ENCODE results near the gene KRTAP12-4. TPM values are rescaled to one million over a fixed set of nuclear protein-coding genes. Genes with fewer than 3 reads are reported as not detected.
A peak's percentile ranks its signal among the peaks of the same experiment; 100 is the strongest.

Gene KRTAP12-4
- total RNA-seq, 4 donors from 2014 or later = not detected

- no peak for TF ChIP-seq EP300 (IDR thresholded peaks at IDR 0.05)
- TF ChIP-seq POLR2AphosphoS5 (IDR thresholded peaks at IDR 0.05) = no peak
- TF ChIP-seq POLR2A (IDR thresholded peaks at IDR 0.05) = no peak
- no peak for TF ChIP-seq CTCF (IDR thresholded peaks at IDR 0.05)
- Histone ChIP-seq H3K4me1 (no peaks in the 10 kb centered on the region), H3K27ac (no peak overlapping the region), H3K4me3 (no peak overlapping the region), H3K36me3 (no peaks in the 10 kb centered on the region), H3K27me3 (peaks cover 91% of the 10 kb centered on the region), H3K9me3 (no peaks in the 10 kb centered on the region)
- 40% methylated on average over 12 of the region's 12 CpGs for WGBS
- DNase-seq (ENCODE audit: low spot score in 2 of 2) = peak in 1 of 2 donors; percentile 69
Observed at GRCh38 chr21:44701541-44701940, 47.1 kb upstream of the KRTAP12-4 start.

GRCh38 chr21:44701023-44701400 is 46.6 kb upstream of the KRTAP12-4 start:
- TF ChIP-seq POLR2AphosphoS5 (IDR thresholded peaks at IDR 0.05) (no peak), POLR2A (IDR thresholded peaks at IDR 0.05) (no peak), EP300 (IDR thresholded peaks at IDR 0.05) (no peak), CTCF (IDR thresholded peaks at IDR 0.05) (no peak)
- Histone ChIP-seq H3K4me3 (no peak overlapping the region), H3K27ac (no peak overlapping the region), H3K36me3 (no peaks in the 10 kb centered on the region), H3K9me3 (no peaks in the 10 kb centered on the region), H3K4me1 (no peaks in the 10 kb centered on the region), H3K27me3 (peaks cover 90% of the 10 kb centered on the region)
- WGBS = 85% methylated on average over 14 of the region's 14 CpGs
- DNase-seq (ENCODE audit: low spot score in 2 of 2) = no peak

- Histone ChIP-seq H3K27me3 (peaks cover 91% of the 10 kb centered on the region), H3K27ac (no peak overlapping the region), H3K4me1 (no peaks in the 10 kb centered on the region), H3K36me3 (no peaks in the 10 kb centered on the region), H3K9me3 (no peaks in the 10 kb centered on the region), H3K4me3 (no peak overlapping the region)
- TF ChIP-seq POLR2A (IDR thresholded peaks at IDR 0.05) = no peak
- TF ChIP-seq CTCF (IDR thresholded peaks at IDR 0.05) = no peak
- no peak for TF ChIP-seq EP300 (IDR thresholded peaks at IDR 0.05)
- TF ChIP-seq POLR2AphosphoS5 (IDR thresholded peaks at IDR 0.05) = no peak
- 71% methylated on average over 17 of the region's 21 CpGs for WGBS
- no peak for DNase-seq (ENCODE audit: low spot score in 2 of 2)
Observed at GRCh38 chr21:44700101-44701022, 45.9 kb upstream of the KRTAP12-4 start.

- 66% methylated on average over 17 of the region's 17 CpGs for WGBS
- DNase-seq (ENCODE audit: low spot score in 2 of 2) = no peak
- Histone ChIP-seq H3K4me3 (no peak overlapping the region), H3K36me3 (no peaks in the 10 kb centered on the region), H3K27ac (no peak overlapping the region), H3K4me1 (no peaks in the 10 kb centered on the region), H3K9me3 (no peaks in the 10 kb centered on the region), H3K27me3 (peaks cover 88% of the 10 kb centered on the region)
- TF ChIP-seq POLR2A (IDR thresholded peaks at IDR 0.05) = no peak
- TF ChIP-seq POLR2AphosphoS5 (IDR thresholded peaks at IDR 0.05) = no peak
- no peak for TF ChIP-seq EP300 (IDR thresholded peaks at IDR 0.05)
- TF ChIP-seq CTCF (IDR thresholded peaks at IDR 0.05) = no peak
Observed at GRCh38 chr21:44699502-44700001, 45.1 kb upstream of the KRTAP12-4 start.

Measured in suprapubic skin (tissue), 4 donors.